NB4 (cell line): ENCODE results near the gene NDUFB11.

ENCODE experiments used
- DNase-seq: peaks from one replicate; pipeline ENCODE4 v3.0.0; 2010; ENCODE audit warnings: low read depth
- H3K4me3 ChIP-seq: one replicate; pipeline ENCODE4 v1.5.1; 2011; ENCODE audit warnings: mild to moderate bottlenecking, low read depth, low read length, moderate library complexity
- MYC ChIP-seq: IDR thresholded peaks from 2 replicates; pipeline ENCODE4 v1.6.1; 2011; ENCODE audit warnings: low read depth, low read length
- POLR2A ChIP-seq: IDR thresholded peaks from 2 replicates; pipeline ENCODE4 v1.6.1; 2011; ENCODE audit warnings: mild to moderate bottlenecking; ENCODE audit not compliant: insufficient read length; ENCODE audit errors: extremely low read depth
- TF ChIP-seq, protein P1 (sequence below): IDR thresholded peaks from one replicate; pipeline ENCODE4 v1.5.1; 2012; ENCODE audit warnings: low read depth, low read length
- TF ChIP-seq, protein P2 (sequence below): IDR thresholded peaks from 2 replicates; pipeline ENCODE4 v1.6.1; 2011; ENCODE audit warnings: low read depth, low read length

NDUFB11 gene

DNA sequence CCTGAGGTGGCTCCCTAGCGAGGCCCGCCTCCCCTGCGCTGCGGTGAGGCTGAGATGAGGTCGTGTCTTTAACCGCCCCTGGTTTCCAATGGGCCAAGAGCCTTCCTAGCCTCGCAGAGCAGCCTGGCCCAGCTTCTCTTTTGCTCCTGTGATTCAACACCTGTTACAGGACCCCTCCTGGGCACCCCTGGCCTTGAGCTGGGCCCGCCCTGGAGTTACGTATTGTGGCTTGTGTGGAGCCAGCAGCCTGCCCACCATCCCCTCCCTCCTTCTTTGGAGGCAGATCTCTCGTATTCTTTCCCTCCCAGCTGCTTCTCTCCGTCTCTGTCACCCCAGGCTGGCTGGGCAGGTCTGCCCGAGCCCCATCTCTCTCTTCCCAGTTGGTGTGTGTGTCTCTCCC is 29.9 kb upstream of the NDUFB11 start:
- DNase-seq: no peak

GRCh38 chrX:47172971-47173792 is 28.7 kb upstream of the NDUFB11 start:
- no peak for DNase-seq
- TF ChIP-seq, protein P1, sequence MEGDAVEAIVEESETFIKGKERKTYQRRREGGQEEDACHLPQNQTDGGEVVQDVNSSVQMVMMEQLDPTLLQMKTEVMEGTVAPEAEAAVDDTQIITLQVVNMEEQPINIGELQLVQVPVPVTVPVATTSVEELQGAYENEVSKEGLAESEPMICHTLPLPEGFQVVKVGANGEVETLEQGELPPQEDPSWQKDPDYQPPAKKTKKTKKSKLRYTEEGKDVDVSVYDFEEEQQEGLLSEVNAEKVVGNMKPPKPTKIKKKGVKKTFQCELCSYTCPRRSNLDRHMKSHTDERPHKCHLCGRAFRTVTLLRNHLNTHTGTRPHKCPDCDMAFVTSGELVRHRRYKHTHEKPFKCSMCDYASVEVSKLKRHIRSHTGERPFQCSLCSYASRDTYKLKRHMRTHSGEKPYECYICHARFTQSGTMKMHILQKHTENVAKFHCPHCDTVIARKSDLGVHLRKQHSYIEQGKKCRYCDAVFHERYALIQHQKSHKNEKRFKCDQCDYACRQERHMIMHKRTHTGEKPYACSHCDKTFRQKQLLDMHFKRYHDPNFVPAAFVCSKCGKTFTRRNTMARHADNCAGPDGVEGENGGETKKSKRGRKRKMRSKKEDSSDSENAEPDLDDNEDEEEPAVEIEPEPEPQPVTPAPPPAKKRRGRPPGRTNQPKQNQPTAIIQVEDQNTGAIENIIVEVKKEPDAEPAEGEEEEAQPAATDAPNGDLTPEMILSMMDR: no peak
- TF ChIP-seq POLR2A (no peak), MYC (no peak)
- TF ChIP-seq, protein P2, sequence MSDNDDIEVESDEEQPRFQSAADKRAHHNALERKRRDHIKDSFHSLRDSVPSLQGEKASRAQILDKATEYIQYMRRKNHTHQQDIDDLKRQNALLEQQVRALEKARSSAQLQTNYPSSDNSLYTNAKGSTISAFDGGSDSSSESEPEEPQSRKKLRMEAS: no peak
- no peak overlapping the region for H3K4me3 ChIP-seq

More for the DNA sequence above, 29.9 kb upstream of the NDUFB11 start:
- H3K4me3 ChIP-seq: no peak overlapping the region
- no peak for TF ChIP-seq MYC
- TF ChIP-seq, protein P2: no peak
- TF ChIP-seq, protein P1: no peak
- TF ChIP-seq POLR2A: no peak

DNA sequence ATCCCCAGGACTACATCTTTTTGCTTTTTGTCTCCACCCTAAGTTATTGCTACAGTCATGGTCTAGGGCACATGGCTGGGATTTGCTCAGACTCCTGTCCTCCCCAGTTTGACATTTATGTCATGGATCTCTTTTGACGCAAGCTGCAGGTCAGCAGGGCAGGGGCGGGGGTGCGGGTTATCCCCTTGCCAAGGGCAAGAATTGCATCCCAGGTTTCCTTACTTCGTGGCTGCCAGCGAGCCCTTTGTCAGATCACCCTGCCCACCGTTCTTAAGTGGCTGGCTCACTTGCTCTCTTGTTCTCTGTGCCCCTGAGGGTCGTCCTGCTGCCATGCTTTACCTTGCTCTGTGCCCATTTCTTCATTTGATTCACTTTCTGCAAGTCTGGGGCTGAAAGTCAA is 28.0 kb upstream of the NDUFB11 start:
- DNase-seq: no peak
- H3K4me3 ChIP-seq: no peak overlapping the region
- TF ChIP-seq POLR2A (no peak), MYC (no peak)
- TF ChIP-seq, protein P2: no peak
- TF ChIP-seq, protein P1: no peak

GRCh38 chrX:47171996-47172395 is 27.5 kb upstream of the NDUFB11 start:
- TF ChIP-seq, protein P2: no peak
- DNase-seq: no peak
- H3K4me3 ChIP-seq: no peak overlapping the region

GRCh38 chrX:47170861-47171692 is 26.6 kb upstream of the NDUFB11 start:
- H3K4me3 ChIP-seq: no peak overlapping the region
- TF ChIP-seq, protein P1: no peak
- TF ChIP-seq POLR2A (no peak), MYC (no peak)
- TF ChIP-seq, protein P2: no peak
- DNase-seq: no peak
